ENCODE data around the gene RAPSN. TPM values are rescaled to one million over a fixed set of nuclear protein-coding genes. Genes with fewer than 3 reads are reported as not detected.
A peak's percentile ranks its signal among the peaks of the same experiment; 100 is the strongest.

RAPSN gene
- total RNA-seq, 4 donors from 2014 or later, result 0.38 TPM; not detected in 3

- intact Hi-C loops (cut with DNase I), result no loop called here
- TF ChIP-seq POLR2A (IDR thresholded peaks at IDR 0.05) (no peak), CTCF (IDR thresholded peaks at IDR 0.05) (no peak)
- peak overlapping the region; percentile 12 to 61 (median 33) for H3K27ac ChIP-seq
These were observed 57.1 kb downstream of the RAPSN start for GRCh38 chr11:47391711-47392432.

GRCh38 chr11:47391077-47391583 is 57.8 kb downstream of the RAPSN start:
- Histone ChIP-seq H3K36me3 (no peaks in the 10 kb centered on the region), H3K27me3 (no peaks in the 10 kb centered on the region), H3K27ac (peak overlapping the region; percentile 1 to 61 (median 33)), H3K4me1 (peaks cover 20 to 73% (median 28%) of the 10 kb centered on the region in 3 donors), H3K9me3 (no peaks in the 10 kb centered on the region), H3K4me3 (no peak overlapping the region)
- TF ChIP-seq POLR2A (IDR thresholded peaks at IDR 0.05) (peak in 1 of 4 donors; percentile 34), CTCF (IDR thresholded peaks at IDR 0.05) (no peak)
- intact Hi-C loops (cut with DNase I), result no loop called here
- DNase-seq, result no peak
- 66 to 85% methylated on average over 9 to 10 of the region's 11 CpGs for WGBS, 2 donors

More at GRCh38 chr11:47391711-47392432, 57.1 kb downstream of the RAPSN start:
- Histone ChIP-seq H3K4me1 (peaks cover 20 to 73% (median 28%) of the 10 kb centered on the region in 3 donors), H3K27me3 (no peaks in the 10 kb centered on the region), H3K36me3 (no peaks in the 10 kb centered on the region), H3K9me3 (no peaks in the 10 kb centered on the region), H3K4me3 (no peak overlapping the region)
- WGBS, 2 donors, result 73 to 77% methylated on average over 4 to 10 of the region's 16 CpGs
- no peak for DNase-seq

- no peak for DNase-seq
- TF ChIP-seq POLR2A (IDR thresholded peaks at IDR 0.05) (no peak), CTCF (IDR thresholded peaks at IDR 0.05) (no peak)
- Histone ChIP-seq H3K27me3 (no peaks in the 10 kb centered on the region), H3K4me3 (no peak overlapping the region), H3K9me3 (no peaks in the 10 kb centered on the region), H3K27ac (peak overlapping the region in 3 of 4 donors; percentile 11 to 61 (median 44)), H3K4me1 (peaks cover 20 to 66% (median 28%) of the 10 kb centered on the region in 3 donors), H3K36me3 (no peaks in the 10 kb centered on the region)
- WGBS, 2 donors, result 80 to 84% methylated on average over 1 to 3 of the region's 6 CpGs
- intact Hi-C loops (cut with DNase I), result no loop called here
These were observed 58.5 kb downstream of the RAPSN start for GRCh38 chr11:47390422-47390760.

GRCh38 chr11:47389577-47390421 is 59.1 kb downstream of the RAPSN start:
- intact Hi-C loops (cut with DNase I), result no loop called here
- H3K27ac ChIP-seq, result peak overlapping the region; percentile 65 to 82 (median 70)
- H3K4me1 ChIP-seq, result peaks cover 20 to 60% (median 23%) of the 10 kb centered on the region in 3 donors
- no peak for DNase-seq
- 86 to 90% methylated on average over 14 to 15 of the region's 17 CpGs for WGBS, 2 donors
- no peaks in the 10 kb centered on the region for H3K9me3 ChIP-seq
- H3K4me3 ChIP-seq, result no peak overlapping the region
- no peaks in the 10 kb centered on the region for H3K27me3 ChIP-seq
- H3K36me3 ChIP-seq, result no peaks in the 10 kb centered on the region
- TF ChIP-seq POLR2A (IDR thresholded peaks at IDR 0.05), result no peak
- no peak for TF ChIP-seq CTCF (IDR thresholded peaks at IDR 0.05)
